HCT116 (cell line): ENCODE measurements around the gene EHBP1.

Source experiments
- EZH2 ChIP-seq: fragments of 200-600 bp; sonication (generic); IDR thresholded peaks from 2 replicates; pipeline ENCODE4 v1.6.1; 2017; ENCODE audit warnings: antibody characterized with exemption, mixed run types
- POLR2A ChIP-seq: IDR thresholded peaks from 2 replicates; pipeline ENCODE4 v1.7.0; 2011; ENCODE audit warnings: borderline replicate concordance; ENCODE audit not compliant: insufficient read depth, insufficient read length; ENCODE audit errors: extremely low read depth
- RAD21 ChIP-seq: IDR thresholded peaks from 2 replicates; pipeline ENCODE4 v1.6.1; 2012; ENCODE audit warnings: low read depth, mild to moderate bottlenecking
- TCF7L2 ChIP-seq: IDR thresholded peaks from 2 replicates; pipeline ENCODE4 v1.7.0; 2011; ENCODE audit warnings: borderline replicate concordance, inconsistent platforms; ENCODE audit not compliant: insufficient read depth, insufficient read length; ENCODE audit errors: extremely low read depth
- ZFX ChIP-seq: fragments of 450-650 bp; IDR thresholded peaks from 2 replicates; pipeline ENCODE4 v1.6.1; 2017
- TF ChIP-seq, protein P1 (sequence below): IDR thresholded peaks from 2 replicates; pipeline ENCODE4 v1.6.1; 2012
- TF ChIP-seq, protein P2 (sequence below), 3 experiments: fragments of 200-600 bp in 1 of 3; sonication (generic) in 1 of 3; IDR thresholded peaks in 2 of 3; conservative IDR thresholded peaks in 1 of 3; 2 replicates each; pipeline ENCODE4 v1.5.1; 2012 to 2017; ENCODE audit warnings: low read depth in 2 of 3, low read length in 2 of 3, antibody characterized with exemption in 1 of 3, borderline replicate concordance in 1 of 3, control low read depth in 1 of 3, mild to moderate bottlenecking in 1 of 3, mixed read lengths in 1 of 3, mixed run types in 1 of 3, moderate library complexity in 1 of 3; ENCODE audit not compliant: insufficient read depth in 1 of 3
- TF ChIP-seq, protein P3 (sequence below): IDR thresholded peaks from 2 replicates; pipeline ENCODE4 v1.6.1; 2011; ENCODE audit warnings: mild to moderate bottlenecking, low read length, moderate library complexity; ENCODE audit not compliant: insufficient replicate concordance; ENCODE audit errors: extremely low read depth
- TF ChIP-seq, protein P4 (sequence below): IDR thresholded peaks from 2 replicates; pipeline ENCODE4 v1.6.1; 2012

GRCh38 chr2:62663411-62663810 lies 42.1 kb upstream of the EHBP1 start:
- TF ChIP-seq TCF7L2 (no peak), EZH2 (no peak), RAD21 (no peak), POLR2A (no peak), ZFX (no peak)
- TF ChIP-seq, protein P1, sequence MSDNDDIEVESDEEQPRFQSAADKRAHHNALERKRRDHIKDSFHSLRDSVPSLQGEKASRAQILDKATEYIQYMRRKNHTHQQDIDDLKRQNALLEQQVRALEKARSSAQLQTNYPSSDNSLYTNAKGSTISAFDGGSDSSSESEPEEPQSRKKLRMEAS = no peak
- TF ChIP-seq, protein P2, sequence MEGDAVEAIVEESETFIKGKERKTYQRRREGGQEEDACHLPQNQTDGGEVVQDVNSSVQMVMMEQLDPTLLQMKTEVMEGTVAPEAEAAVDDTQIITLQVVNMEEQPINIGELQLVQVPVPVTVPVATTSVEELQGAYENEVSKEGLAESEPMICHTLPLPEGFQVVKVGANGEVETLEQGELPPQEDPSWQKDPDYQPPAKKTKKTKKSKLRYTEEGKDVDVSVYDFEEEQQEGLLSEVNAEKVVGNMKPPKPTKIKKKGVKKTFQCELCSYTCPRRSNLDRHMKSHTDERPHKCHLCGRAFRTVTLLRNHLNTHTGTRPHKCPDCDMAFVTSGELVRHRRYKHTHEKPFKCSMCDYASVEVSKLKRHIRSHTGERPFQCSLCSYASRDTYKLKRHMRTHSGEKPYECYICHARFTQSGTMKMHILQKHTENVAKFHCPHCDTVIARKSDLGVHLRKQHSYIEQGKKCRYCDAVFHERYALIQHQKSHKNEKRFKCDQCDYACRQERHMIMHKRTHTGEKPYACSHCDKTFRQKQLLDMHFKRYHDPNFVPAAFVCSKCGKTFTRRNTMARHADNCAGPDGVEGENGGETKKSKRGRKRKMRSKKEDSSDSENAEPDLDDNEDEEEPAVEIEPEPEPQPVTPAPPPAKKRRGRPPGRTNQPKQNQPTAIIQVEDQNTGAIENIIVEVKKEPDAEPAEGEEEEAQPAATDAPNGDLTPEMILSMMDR (IDR thresholded peaks at IDR 0.05 in 2 of 3, conservative IDR thresholded peaks at IDR 0.05 in 1 of 3; ENCODE audit: borderline replicate concordance in 1 of 3, insufficient read depth in 1 of 3, low read depth in 2 of 3, low read length in 2 of 3) = no peak
- TF ChIP-seq, protein P3, sequence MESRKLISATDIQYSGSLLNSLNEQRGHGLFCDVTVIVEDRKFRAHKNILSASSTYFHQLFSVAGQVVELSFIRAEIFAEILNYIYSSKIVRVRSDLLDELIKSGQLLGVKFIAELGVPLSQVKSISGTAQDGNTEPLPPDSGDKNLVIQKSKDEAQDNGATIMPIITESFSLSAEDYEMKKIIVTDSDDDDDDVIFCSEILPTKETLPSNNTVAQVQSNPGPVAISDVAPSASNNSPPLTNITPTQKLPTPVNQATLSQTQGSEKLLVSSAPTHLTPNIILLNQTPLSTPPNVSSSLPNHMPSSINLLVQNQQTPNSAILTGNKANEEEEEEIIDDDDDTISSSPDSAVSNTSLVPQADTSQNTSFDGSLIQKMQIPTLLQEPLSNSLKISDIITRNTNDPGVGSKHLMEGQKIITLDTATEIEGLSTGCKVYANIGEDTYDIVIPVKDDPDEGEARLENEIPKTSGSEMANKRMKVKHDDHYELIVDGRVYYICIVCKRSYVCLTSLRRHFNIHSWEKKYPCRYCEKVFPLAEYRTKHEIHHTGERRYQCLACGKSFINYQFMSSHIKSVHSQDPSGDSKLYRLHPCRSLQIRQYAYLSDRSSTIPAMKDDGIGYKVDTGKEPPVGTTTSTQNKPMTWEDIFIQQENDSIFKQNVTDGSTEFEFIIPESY = no peak
- TF ChIP-seq, protein P4, sequence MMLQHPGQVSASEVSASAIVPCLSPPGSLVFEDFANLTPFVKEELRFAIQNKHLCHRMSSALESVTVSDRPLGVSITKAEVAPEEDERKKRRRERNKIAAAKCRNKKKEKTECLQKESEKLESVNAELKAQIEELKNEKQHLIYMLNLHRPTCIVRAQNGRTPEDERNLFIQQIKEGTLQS = no peak
